ENCODE results near the gene ATL3.
"Not testable (repeated sequence)": the region's sequence is repeated elsewhere in the genome, so short reads cannot be mapped to it uniquely, and the experiment has no call there.

ATL3 gene

DNA sequence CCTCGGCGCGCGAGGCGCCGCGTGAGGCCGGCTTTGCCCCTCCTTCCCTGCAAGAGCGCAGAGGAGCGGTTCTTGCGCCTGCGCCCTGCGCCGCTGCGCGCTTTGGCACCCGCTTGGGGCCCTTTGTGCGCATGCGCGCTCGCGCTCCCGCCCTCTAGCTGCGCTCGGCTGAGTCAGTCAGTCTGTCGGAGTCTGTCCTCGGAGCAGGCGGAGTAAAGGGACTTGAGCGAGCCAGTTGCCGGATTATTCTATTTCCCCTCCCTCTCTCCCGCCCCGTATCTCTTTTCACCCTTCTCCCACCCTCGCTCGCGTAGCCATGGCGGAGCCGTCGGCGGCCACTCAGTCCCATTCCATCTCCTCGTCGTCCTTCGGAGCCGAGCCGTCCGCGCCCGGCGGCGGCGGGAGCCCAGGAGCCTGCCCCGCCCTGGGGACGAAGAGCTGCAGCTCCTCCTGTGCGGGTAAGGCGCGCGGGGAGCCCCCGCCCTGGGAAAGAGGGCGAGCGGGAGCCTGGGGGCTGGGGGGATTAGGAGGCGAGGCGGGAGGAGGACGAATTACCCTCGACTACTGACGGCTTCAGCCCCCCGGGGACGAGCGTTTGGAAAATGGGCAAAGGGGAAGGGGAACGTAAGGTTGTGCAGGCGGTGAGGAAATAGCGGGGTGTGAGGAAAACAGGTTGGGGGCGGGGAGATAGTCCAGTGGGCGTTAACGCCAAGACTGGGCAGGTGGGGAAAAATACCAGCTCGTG is 10.3 kb upstream of the ATL3 start, which contains the start of gene RTN3:
Gene RTN3, plus strand, starts transcription at position 180 of the 745 bp plus-strand sequence. Its CDS starts 137 bp downstream, at position 317.
- DNase-seq (ENCODE audit: low read depth in 2 of 2), result peak; percentile 96 to 97

DNA sequence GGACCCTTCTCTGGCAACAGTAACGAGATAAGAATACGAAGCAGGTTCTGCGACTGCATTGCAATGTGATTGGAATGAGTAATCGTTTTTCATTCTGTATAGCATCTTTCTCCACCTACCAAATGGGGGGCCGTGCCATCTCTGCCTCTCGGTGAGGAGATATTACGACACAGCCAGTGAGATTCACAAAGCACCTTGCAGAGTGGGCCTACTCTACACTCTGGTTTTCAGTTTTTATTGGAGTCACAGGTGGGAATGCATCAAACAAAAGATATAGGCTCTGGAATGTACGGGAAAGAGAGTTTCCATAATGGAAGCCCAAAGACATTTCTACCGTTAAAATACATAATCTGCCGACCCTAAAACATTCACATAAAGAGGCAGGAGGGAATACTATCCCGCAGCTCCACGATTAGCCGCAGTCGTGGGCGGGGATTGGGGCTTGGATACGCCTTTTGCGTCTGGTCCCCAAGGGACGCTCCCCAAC is 9.7 kb upstream of the ATL3 start:
- no peak for DNase-seq (ENCODE audit: low read depth in 2 of 2)

DNA sequence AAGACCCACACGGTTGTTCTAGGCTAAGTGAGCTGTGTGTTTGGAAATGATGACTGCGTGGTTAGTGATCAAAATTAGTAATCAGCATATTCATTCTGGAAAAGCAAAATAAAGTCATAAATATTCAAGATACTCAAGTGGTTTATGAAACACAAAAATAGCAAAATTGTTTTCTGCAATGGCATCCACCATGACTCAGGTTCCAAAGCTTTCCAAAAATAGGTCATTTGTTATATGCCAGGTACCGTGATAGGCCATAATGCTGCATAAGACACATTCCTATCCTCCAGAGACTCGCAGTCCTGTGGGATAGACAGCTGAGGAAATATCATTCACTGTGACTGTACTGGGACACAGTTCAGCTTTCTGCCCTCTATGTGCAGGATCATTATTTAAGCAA is 2.4 kb upstream of the ATL3 start:
- DNase-seq (ENCODE audit: low read depth in 2 of 2), result no peak

DNA sequence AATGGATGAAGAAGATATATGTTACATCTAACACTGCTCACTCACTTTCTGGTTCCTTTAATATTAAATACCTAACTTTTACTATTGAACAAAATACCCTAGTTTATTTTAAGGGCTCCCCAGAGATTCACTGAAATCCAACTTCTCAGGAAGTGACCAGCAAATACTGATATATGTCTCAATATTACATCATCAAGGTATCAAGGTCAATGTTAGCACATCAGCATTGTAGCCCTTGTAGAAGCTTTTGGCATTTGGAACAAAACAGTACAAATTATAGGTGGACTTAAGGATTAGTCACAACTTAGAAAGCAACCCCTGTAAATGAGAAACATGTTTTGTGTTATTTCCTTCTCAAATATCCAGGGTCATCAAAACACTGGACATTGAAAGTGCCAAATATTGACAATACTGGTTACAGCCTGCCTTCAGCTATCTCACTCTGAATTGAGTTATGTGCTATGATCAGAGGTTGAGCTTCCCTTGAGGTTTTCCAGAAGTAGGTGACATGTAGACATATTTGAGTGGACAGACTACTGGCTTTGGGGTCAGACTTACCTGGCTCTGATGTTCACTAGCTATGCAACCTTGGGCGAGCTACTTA is 1.9 kb upstream of the ATL3 start:
- DNase-seq (ENCODE audit: low read depth in 2 of 2), result no peak

DNA sequence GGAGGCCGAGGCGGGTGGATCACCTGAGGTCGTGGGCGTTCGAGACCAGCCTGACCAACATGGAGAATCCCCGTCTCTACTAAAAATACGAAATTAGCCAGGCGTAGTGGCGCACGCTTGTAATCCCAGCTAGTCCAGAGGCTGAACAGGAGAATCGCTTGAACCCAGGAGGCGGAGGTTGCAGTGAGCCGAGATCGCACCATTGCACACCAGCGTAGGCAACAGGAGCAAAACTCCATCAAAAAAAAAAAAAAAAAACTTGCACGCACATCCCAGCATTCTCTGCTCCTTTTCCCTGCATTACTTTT is 934 bp upstream of the ATL3 start:
- no peak for DNase-seq (ENCODE audit: low read depth in 2 of 2)

DNA sequence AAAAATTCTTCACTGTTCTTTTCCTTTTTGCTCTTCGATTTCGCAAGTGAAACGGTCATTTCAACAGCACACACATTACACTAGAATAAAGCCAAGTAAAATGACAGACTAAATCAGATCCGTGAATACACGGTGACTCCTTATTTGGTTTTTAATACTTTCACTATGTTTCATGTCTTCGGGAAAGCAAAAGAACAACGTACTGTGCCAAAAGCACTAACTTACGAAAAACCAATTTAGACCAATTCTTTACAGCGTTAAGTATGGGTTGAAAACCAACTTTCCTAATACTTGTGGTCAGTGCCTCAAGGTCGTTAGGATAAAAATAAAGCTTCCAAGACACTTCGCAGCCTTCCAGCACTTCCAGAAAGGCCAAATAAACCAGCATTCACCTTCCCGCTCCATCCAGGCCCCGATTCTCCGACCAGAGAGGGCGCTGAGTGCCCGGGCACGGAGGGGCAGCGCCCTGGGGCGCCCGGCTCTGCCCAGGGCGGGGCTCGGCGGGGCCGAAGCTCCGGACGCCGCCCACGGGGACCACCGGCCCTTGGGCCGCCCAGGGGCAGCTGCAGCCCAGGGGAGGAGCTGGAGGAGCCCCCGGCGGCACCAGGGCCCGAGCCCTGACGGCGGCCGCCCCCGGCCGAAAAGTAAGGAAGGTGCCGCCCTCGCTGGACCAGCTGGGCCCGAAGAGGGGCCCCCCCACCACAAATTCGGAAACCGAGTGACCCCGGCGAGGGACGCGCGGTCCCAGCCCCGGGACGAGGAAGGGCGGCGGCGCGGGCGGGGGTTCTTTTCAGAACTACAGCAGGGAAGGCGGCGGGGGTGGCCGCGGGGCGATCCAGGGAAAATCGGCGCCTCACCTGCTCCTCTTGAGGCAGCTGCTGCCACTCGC is 499 bp downstream of the ATL3 start:
- DNase-seq (ENCODE audit: low read depth in 2 of 2), result no peak

DNA sequence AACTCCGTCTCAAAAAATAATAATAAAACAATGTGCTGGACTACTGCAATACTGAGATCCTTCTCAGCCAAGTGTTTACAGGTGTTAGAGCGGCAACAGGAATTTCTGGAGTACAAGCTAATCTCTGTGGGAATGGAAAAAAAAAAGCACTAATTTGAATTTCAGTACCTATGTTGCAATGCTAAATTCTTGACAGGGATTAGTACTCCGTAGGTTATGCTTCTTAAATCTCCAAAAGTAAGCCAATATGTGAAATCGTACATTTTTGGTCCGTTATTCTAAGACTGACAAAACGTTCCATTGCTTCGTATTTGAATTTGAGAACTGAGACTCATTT is 1.1 kb downstream of the ATL3 start:
- no peak for DNase-seq (ENCODE audit: low read depth in 2 of 2)

DNA sequence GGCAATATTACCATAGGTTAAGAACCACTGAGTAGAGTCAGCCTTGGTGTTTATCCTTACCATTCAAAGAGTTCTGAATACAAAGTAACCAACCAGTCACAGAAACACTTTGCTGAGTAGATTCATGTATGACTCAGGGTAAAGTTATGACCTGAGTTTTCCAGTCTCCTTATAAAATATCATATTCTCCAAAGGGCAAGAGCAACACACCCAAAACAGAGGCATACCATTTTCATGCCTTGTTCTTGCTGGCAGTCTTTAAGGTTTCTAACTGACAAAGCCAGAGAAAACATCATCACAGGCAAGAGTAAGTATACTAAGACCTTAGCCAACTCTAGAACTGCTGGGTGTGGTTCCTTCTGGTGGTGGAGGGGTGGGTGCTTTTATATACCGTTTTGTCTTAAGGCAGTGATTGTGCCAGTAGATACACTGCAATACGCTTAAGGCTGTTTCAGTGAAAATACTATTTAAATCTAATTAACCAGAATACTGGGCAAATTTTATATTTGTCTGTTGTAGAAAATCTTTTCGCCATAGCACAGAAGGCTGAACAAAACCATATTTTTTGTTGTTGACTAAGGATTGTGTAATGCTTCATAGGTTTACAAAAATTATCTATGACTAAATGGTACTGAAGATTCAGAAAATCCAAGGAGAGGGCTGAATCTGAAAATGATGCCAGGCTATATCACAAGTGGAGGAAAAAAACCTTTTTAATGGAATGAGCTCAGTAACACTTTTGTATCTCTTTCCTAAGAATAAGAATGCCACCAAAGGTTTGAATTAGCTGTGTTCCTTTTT is 3.0 kb downstream of the ATL3 start:
- DNase-seq (ENCODE audit: low read depth in 2 of 2), result no peak

DNA sequence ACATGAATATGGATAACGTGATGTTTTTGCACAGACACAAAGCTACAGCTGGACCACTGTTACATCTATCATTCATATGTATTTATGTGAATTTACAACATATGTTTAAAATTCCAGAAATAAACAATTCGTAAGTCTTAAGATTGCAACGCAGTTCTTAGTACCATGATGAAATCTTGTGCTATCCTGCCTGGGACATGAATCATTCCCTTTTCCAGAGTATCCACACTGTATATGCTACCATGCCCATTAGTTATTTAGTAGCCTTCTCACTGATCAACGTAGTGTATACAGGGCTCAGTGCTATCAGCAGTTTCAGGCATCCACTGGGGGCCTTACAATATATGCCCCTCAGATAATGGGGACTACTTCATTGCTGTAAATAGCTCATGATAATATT is 4.3 kb downstream of the ATL3 start:
- no peak for DNase-seq (ENCODE audit: low read depth in 2 of 2)

DNA sequence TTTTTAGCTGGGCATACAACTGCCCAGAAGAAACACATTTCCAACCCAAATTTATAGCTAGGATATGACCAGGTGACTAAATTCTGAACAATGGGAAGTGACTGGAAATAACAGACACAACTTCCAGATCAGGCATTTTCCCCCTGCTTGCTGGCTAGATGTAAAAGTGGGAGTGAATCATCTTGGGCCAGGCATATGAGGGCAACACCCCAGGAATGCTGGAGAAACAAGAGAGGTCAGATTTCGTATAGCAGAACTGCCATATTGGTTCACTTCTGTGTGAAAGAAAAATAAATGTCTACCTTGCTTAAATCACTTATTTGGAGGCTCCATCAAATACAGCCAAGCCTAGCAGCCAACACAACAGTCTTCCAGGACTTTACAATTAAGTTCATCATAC is 7.4 kb downstream of the ATL3 start:
- DNase-seq (ENCODE audit: low read depth in 2 of 2), result no peak

DNA sequence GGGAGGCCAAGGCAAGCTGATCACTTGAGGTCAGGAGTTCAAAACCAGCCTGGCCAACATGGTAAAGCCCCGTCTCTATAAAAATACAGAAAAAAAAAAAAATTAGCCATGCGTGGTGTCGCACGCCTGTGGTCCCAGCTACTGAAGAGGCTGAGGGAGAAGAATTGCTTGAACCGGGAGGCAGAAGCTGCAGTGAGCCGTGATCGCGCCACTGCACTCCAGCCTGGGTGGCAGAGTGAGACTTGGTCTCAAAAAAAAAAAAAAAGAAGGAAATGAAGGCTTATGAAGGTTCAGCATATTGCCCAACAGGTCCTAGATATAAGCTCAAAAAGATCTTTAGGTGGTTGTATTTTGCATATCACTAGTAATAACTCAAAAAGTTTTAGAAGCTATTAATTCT is 10.2 kb downstream of the ATL3 start:
- no peak for DNase-seq (ENCODE audit: low read depth in 2 of 2)

DNA sequence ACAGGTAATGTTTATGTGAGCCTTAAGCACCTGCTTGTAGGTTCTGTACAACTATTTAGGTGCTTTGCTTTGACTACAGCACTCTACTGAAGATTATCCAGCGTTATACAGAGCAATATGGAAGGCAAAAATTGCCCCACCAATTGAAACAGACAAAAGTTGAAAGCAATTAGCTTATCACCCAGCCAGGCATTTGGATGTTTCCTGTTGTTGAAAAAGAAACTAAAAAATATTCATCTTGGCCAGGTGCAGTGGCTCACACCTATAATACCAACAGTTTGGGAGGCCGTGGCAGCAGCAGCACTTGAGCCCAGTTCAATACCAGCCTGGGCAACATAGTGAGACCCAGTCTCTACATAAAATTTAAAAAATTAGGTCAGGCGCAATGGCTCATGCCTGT is 18.5 kb downstream of the ATL3 start:
- no peak for DNase-seq (ENCODE audit: low read depth in 2 of 2)

DNA sequence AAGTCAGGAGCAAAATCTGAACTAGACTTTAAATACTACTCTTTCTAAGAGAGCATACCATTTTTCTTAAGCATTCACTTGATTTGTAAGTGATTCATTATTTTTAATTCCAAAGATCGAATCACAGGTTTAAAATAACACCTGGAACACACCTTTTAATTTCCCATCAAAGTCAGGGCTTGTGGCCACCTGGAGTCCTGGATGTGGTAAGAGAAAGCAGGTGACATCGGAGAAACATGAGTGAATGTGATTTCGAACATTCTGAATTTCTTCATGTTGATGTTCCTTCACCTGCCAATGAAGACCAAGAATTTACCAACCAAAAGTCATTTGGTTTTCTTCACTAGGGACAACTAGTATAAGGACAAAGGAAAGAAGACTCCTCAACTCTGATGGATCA is 28.0 kb downstream of the ATL3 start:
- no peak for DNase-seq (ENCODE audit: low read depth in 2 of 2)

DNA sequence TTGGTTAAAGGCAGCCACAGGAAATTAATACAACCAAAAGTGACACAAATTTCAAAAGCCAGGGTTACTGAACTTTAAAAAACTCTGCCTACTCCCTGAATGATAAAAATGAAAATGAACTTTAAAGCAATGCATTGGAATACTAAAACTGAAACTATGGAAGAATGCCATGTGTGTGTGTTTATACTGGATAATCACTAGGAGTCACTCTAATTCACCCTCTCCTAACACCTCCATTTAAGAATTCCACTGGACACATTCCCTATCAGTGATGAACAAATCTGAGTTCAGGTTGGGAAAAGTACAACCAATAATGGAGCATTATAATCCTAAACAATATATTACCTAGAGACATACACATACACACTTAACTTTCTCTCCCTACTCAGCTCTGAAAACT is 29.4 kb downstream of the ATL3 start:
- no peak for DNase-seq (ENCODE audit: low read depth in 2 of 2)

DNA sequence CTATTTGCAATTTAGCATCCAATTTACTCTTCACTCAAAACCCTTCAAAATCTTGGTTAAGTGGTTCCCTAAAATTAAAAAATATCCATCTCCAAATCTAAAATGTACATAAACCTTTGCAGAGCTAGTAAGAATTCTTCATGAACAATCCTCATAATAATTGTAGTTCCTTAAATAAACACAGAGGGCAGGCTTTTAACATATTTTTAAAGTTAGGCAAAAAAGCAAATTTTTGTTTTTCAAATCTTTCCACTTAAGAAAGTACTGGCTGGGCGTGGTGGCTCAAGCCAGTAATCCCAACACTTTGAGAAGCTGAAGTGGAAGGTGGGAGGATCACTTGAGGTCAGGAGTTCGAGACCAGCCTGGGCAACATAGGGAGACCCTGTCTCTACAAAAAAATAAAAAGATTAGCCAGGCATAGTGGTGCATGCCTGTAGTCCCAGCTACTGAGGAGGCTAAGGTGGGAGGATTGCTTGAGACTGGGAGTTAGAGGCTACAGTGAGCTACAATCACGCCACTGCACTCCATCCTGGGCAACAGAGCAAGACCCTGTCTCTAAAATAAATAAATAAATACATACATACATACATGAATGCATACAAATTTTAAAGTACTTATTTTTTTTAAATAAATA is 31.9 kb downstream of the ATL3 start:
- DNase-seq (ENCODE audit: low read depth in 2 of 2), result no peak

DNA sequence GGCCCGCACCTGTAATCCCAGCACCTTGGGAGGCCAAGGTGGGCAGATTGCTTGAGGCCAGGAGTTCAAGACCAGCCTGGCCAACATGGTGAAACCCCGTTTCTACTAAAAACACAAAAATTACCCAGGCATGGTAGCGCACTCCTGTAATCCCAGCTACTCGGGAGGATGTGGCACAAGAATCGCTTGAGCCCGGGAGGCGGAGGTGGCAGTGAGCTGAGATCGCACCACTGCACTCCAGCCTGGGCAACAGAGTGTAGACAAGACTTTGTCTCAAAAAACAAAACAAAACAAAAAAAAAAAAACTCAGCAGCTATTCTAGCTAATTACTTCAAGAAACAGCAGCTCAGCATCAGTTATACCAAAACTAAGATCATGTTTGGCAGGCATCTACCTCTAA is 32.7 kb downstream of the ATL3 start:
- not testable (repeated sequence) for DNase-seq (ENCODE audit: low read depth in 2 of 2)

DNA sequence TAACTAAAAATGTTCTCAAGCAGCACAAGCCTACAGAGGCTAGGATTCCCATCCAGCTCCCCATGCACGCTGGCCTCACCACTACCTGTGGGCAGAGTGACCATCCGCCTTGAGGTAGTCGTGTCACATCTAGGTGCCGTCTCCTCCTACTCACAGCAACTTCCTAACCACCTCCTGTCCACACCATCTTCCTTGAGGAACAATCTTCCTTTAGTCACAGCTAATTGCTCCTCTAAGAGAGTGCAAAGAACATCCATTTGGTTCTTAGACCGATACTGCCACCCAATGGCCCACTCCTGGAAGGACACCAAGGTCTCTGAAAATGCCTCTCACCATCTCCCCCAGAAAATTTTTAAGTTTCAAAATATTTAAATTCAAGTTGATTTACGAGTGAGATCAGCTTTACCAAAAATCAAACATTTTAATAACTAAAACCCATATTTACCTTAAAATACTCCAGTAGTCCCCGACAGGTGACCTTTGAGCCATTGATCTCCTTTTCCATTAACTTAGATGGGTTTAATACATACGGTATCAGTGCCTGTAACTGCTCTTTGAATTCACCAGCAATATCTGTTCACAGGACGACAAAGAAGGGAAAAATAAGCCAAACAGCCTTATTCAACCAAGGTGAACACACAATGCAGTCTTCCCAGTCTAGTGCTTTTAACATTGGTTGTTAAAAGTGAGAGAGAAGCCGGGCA is 35.3 kb downstream of the ATL3 start:
- DNase-seq (ENCODE audit: low read depth in 2 of 2), result peak; percentile 43 to 56

DNA sequence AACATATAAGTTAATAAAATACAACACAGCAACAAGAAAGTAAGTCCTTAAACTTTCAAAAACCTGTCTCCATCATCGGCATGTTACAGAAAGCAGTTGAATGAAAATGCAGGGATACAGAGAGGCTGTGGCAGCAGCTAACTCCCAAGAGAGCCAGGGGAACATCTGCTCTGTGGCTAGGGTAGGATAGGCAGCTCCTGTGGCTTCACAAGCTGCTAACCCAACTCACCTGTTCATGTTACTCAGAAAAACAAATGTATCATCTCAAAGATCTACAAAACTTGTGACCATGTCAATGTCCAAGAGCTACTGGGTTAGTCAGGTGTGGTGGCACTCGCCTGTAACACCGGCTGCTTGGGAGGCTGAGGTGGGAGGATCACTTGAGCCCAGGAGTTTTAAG is 41.8 kb downstream of the ATL3 start:
- no peak for DNase-seq (ENCODE audit: low read depth in 2 of 2)

DNA sequence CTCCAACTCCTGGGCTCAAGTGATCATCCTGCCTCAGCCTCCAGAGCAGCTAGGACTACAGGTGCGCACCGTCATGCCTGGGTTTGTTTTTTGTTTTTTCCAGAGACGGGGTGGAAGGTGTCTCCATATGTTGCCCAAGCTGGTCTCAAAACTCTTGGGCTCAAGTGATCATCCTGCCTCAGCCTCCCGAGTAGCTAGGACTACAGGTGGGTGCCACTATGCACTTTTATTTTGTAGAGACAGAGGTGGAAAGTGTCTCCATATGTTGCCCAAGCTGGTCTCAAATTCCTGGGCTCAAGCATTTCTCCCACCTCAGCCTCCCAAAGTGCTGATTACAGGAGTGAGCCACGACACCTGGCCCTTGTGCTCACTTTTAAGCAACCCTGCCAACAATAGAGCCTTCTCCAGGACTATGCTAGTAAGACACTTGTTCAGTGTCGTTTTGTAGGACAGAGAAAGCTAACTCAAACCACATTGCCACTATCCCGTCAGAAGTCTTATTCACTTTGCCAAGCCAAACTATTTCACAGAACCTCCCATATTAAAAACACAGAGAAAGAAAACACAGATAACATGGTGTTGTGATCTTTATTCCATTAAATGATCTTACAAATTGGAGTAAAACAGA is 47.5 kb downstream of the ATL3 start:
- DNase-seq (ENCODE audit: low read depth in 2 of 2), result no peak

DNA sequence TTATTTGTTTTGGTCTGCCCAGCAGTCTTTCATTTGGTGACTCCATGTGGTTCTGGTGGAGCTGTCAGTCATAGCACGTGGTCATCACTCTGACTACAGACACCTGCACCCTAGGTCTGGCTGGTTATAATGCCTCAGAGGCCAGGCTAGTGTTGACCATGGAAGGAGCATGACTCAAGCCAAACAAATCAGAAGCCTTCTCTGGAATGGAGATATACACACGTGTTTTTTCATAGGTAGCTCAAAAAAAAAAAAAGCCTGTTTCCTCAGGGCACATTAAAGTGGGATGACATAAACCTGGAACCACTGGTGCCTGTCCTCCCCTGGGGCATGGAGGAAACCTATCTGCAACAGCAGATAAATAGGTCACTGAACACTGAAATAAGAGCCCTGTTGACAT is 48.9 kb downstream of the ATL3 start:
- no peak for DNase-seq (ENCODE audit: low read depth in 2 of 2)

All from stimulated activated CD4-positive, alpha-beta T cell treated with anti-CD3 and anti-CD28 coated beads, Interleukin-4, amount 100 ng/mL, for 48 hours (primary cell).